GM12878 (cell line): ENCODE data around the gene PRKCE.

Source experiments
- CTCF ChIP-seq, 3 experiments: IDR thresholded peaks in 2 of 3; conservative IDR thresholded peaks in 1 of 3; 2 replicates each; pipeline ENCODE4 v1.5.1; 2011; ENCODE audit warnings: low read depth in 3 of 3, low read length in 3 of 3, mild to moderate bottlenecking in 3 of 3, control low read depth in 2 of 3, moderate library complexity in 2 of 3, inconsistent platforms in 1 of 3, mixed read lengths in 1 of 3; ENCODE audit not compliant: control insufficient read depth in 2 of 3, insufficient read depth in 1 of 3; ENCODE audit errors: extremely low read depth in 1 of 3
- EZH2 ChIP-seq: IDR thresholded peaks from 2 replicates; pipeline ENCODE4 v1.6.1; 2012; ENCODE audit warnings: low read depth, mild to moderate bottlenecking, control low read depth, inconsistent platforms, low read length, borderline replicate concordance; ENCODE audit not compliant: control insufficient read depth

- TF ChIP-seq EZH2: no peak
- TF ChIP-seq CTCF (IDR thresholded peaks at IDR 0.05 in 2 of 3, conservative IDR thresholded peaks at IDR 0.05 in 1 of 3; ENCODE audit: control insufficient read depth in 2 of 3, extremely low read depth in 1 of 3, insufficient read depth in 1 of 3, low read depth in 3 of 3, low read length in 3 of 3): no peak
Measured at GRCh38 chr2:45678791-45679348, 27.4 kb downstream of the PRKCE start.
